ENCODE results near the gene LYZL4. TPM values are rescaled to one million over a fixed set of nuclear protein-coding genes. Genes with fewer than 3 reads are reported as not detected.

LYZL4 gene
- total and polyA plus RNA-seq, 2 of the 13 experiments (the other 11 are each of a cell fraction or from before 2014, with no cell fraction given): not detected

- no peak for FAIRE-seq
- Histone ChIP-seq H3K27me3 (ENCODE audit: control insufficient read depth in 1 of 2, insufficient read depth in 2 of 2, low read length in 2 of 2) (no peaks in the 10 kb centered on the region; a peak in 1 of 5 replicates), H3K36me3 (replicated peaks in 1 of 2; ENCODE audit: control insufficient read depth in 1 of 2, insufficient read depth in 2 of 2, low read length in 2 of 2) (no peaks in the 10 kb centered on the region), H3K9me3 (ENCODE audit: low read length) (no peaks in the 10 kb centered on the region), H3K79me2 (ENCODE audit: insufficient read depth, low read length) (no peaks in the 10 kb centered on the region), H2AFZ (ENCODE audit: low read length) (no peak overlapping the region), H4K20me1 (ENCODE audit: insufficient read depth, low read length) (no peaks in the 10 kb centered on the region), H3K9ac (ENCODE audit: insufficient read depth, low read depth, low read length) (no peak overlapping the region), H3K4me2 (ENCODE audit: low read depth, low read length) (no peak overlapping the region), H3K4me1 (ENCODE audit: insufficient read depth, low read length) (no peaks in the 10 kb centered on the region), H3K27ac (ENCODE audit: extremely low read length, insufficient read depth, low read length) (no peak overlapping the region), H3K4me3 (replicated peaks in 1 of 3; ENCODE audit: insufficient read depth in 1 of 3, low read depth in 2 of 3, low read length in 3 of 3) (no peak overlapping the region)
- ChIA-PET CTCF (ENCODE audit: low intra/inter-chr PET ratio, low total read pairs) (no interaction called here), POLR2A (no interaction called here)
- 0% methylated on average over 2 of the region's 4 CpGs for WGBS (ENCODE audit: low lambda C conversion rate)
- in situ Hi-C loops (cut with HindIII; ENCODE audit: extremely low pct_ligation_motif_present, low pct_unique_long_range_greater_than_20kb): no loop called here
- BruUV-seq (replicated peaks): no TSS peak
- TF ChIP-seq MAF1 (CRISPR knock-in tag; IDR thresholded peaks at IDR 0.05; ENCODE audit: borderline replicate concordance) (no peak), TMF1 (CRISPR knock-in tag; IDR thresholded peaks at IDR 0.05; ENCODE audit: low read depth) (no peak), ZNF850 (CRISPR knock-in tag; conservative IDR thresholded peaks at IDR 0.05) (no peak), CENPT (CRISPR knock-in tag; IDR thresholded peaks at IDR 0.05; ENCODE audit: low read depth) (no peak)
- ATAC-seq: no peak
- intact Hi-C loops (cut with micrococcal nuclease; ENCODE audit: unreplicated experiment): no loop called here
- DNase-seq (ENCODE audit: low spot score): no peak
Observed at GRCh38 chr3:42369304-42369703, 41.1 kb downstream of the LYZL4 start.

- CTCF ChIA-PET (ENCODE audit: low intra/inter-chr PET ratio, low total read pairs): no interaction called here
- intact Hi-C loops (cut with micrococcal nuclease; ENCODE audit: unreplicated experiment): no loop called here
- BruUV-seq (replicated peaks): no TSS peak
- no peak overlapping the region for H2AFZ ChIP-seq (ENCODE audit: low read length)
- FAIRE-seq (no peak), DNase-seq (ENCODE audit: low spot score) (no peak), ATAC-seq (no peak)
- H3K27me3 ChIP-seq (ENCODE audit: control insufficient read depth in 1 of 2, insufficient read depth in 2 of 2, low read length in 2 of 2): no peaks in the 10 kb centered on the region; a peak in 1 of 5 replicates
- H3K9ac ChIP-seq (ENCODE audit: insufficient read depth, low read depth, low read length): no peak overlapping the region
- H3K79me2 ChIP-seq (ENCODE audit: insufficient read depth, low read length): no peaks in the 10 kb centered on the region
- no peak overlapping the region for H3K27ac ChIP-seq (ENCODE audit: extremely low read length, insufficient read depth, low read length)
- no peak overlapping the region for H3K4me3 ChIP-seq (replicated peaks in 1 of 3; ENCODE audit: insufficient read depth in 1 of 3, low read depth in 2 of 3, low read length in 3 of 3)
- H3K36me3 ChIP-seq (replicated peaks in 1 of 2; ENCODE audit: control insufficient read depth in 1 of 2, insufficient read depth in 2 of 2, low read length in 2 of 2): no peaks in the 10 kb centered on the region
- no peaks in the 10 kb centered on the region for H3K4me1 ChIP-seq (ENCODE audit: insufficient read depth, low read length)
- 0% methylated on average over 1 of the region's 1 CpG for WGBS (ENCODE audit: low lambda C conversion rate)
- H3K4me2 ChIP-seq (ENCODE audit: low read depth, low read length): no peak overlapping the region
- POLR2A ChIA-PET: no interaction called here
- H4K20me1 ChIP-seq (ENCODE audit: insufficient read depth, low read length): no peaks in the 10 kb centered on the region
- no peaks in the 10 kb centered on the region for H3K9me3 ChIP-seq (ENCODE audit: low read length)
- in situ Hi-C loops (cut with HindIII; ENCODE audit: extremely low pct_ligation_motif_present, low pct_unique_long_range_greater_than_20kb): no loop called here
- TF ChIP-seq SNRNP70 (IDR thresholded peaks at IDR 0.05; ENCODE audit: low read depth, low read length) (no peak), ZFY (CRISPR knock-in tag; IDR thresholded peaks at IDR 0.05) (no peak), KLF12 (CRISPR knock-in tag; IDR thresholded peaks at IDR 0.05; ENCODE audit: borderline replicate concordance) (no peak), MAFK (conservative IDR thresholded peaks at IDR 0.05 in 1 of 2, IDR thresholded peaks at IDR 0.05 in 1 of 2; ENCODE audit: low read length in 2 of 2) (0 out of 4 replicates have a peak, but pooled peaks of 1 of the 2 experiments have one; percentile 12), ZNF512 (CRISPR knock-in tag; IDR thresholded peaks at IDR 0.05) (no peak), ZNF280D (CRISPR knock-in tag; IDR thresholded peaks at IDR 0.05) (no peak), ZSCAN31 (CRISPR knock-in tag; IDR thresholded peaks at IDR 0.05; ENCODE audit: low read depth) (no peak)
Observed at GRCh38 chr3:42368861-42369260, 41.5 kb downstream of the LYZL4 start.

Data from HepG2 (cell line).